Mesenchymal stem cell (in vitro differentiated cells and primary cell): ENCODE results near the gene CREM.

Source experiments
- DNase-seq: peaks from one replicate; pipeline ENCODE4 v3.0.0-alpha.2; 2013
- H2AFZ ChIP-seq: one replicate; pipeline ENCODE4 v1.6.1; 2013; ENCODE audit warnings: low read depth, mild to moderate bottlenecking, control low read depth, inconsistent platforms, low read length, moderate library complexity
- H2AK5ac ChIP-seq: 2 replicates; pipeline ENCODE4 v1.6.1; 2013; ENCODE audit warnings: low read length, moderate library complexity, mild to moderate bottlenecking, inconsistent platforms; ENCODE audit not compliant: severe bottlenecking
- H2BK120ac ChIP-seq: one replicate; pipeline ENCODE4 v1.6.1; 2013; ENCODE audit warnings: low read depth, mild to moderate bottlenecking, inconsistent platforms, low read length, moderate library complexity
- H2BK12ac ChIP-seq, 2 experiments: one replicate each; pipeline ENCODE4 v1.6.1; 2013; ENCODE audit warnings: inconsistent platforms in 2 of 2, low read length in 2 of 2, mild to moderate bottlenecking in 2 of 2, moderate library complexity in 2 of 2, control low read depth in 1 of 2
- H2BK15ac ChIP-seq: one replicate; pipeline ENCODE4 v1.6.1; 2013; ENCODE audit warnings: mild to moderate bottlenecking, low read depth, inconsistent platforms; ENCODE audit not compliant: poor library complexity, severe bottlenecking
- H2BK5ac ChIP-seq: 2 replicates; pipeline ENCODE4 v1.6.1; 2013; ENCODE audit warnings: low read depth, mild to moderate bottlenecking, low read length, control low read depth, inconsistent platforms; ENCODE audit not compliant: poor library complexity, severe bottlenecking
- H3K14ac ChIP-seq, 2 experiments: one replicate each; pipeline ENCODE4 v1.6.1; 2013; ENCODE audit warnings: inconsistent platforms in 2 of 2, low read length in 2 of 2, control low read depth in 1 of 2, mild to moderate bottlenecking in 1 of 2, moderate library complexity in 1 of 2
- H3K18ac ChIP-seq, 2 experiments: one replicate each; pipeline ENCODE4 v1.6.1; 2013; ENCODE audit warnings: inconsistent platforms in 2 of 2, low read length in 2 of 2, control low read depth in 1 of 2, low read depth in 1 of 2, mild to moderate bottlenecking in 1 of 2
- H3K23ac ChIP-seq, 2 experiments: one replicate each; pipeline ENCODE4 v1.6.1; 2013; ENCODE audit warnings: inconsistent platforms in 2 of 2, low read length in 2 of 2, mild to moderate bottlenecking in 2 of 2, moderate library complexity in 2 of 2, control low read depth in 1 of 2
- H3K27ac ChIP-seq: 2 replicates; pipeline ENCODE4 v1.5.1; 2013; ENCODE audit warnings: mild to moderate bottlenecking, moderate library complexity, low read length, control low read depth, inconsistent platforms; ENCODE audit not compliant: poor library complexity, severe bottlenecking
- H3K27me3 ChIP-seq, 2 experiments: 2 replicates each; pipeline versions ENCODE4 v1.6.1 to v1.7.0; 2013; ENCODE audit warnings: low read length in 2 of 2, mild to moderate bottlenecking in 2 of 2, moderate library complexity in 2 of 2, control low read depth in 1 of 2, inconsistent platforms in 1 of 2; ENCODE audit not compliant: control insufficient read depth in 1 of 2, insufficient read depth in 1 of 2
- H3K36me3 ChIP-seq, 2 experiments: 2 replicates each; pipeline versions ENCODE4 v1.6.1 to v1.7.0; 2013; ENCODE audit warnings: low read length in 2 of 2, control low read depth in 1 of 2, inconsistent platforms in 1 of 2, low read depth in 1 of 2, mild to moderate bottlenecking in 1 of 2; ENCODE audit not compliant: insufficient read depth in 2 of 2, control insufficient read depth in 1 of 2
- H3K4ac ChIP-seq, 2 experiments: one replicate each; pipeline ENCODE4 v1.6.1; 2013; ENCODE audit warnings: inconsistent platforms in 2 of 2, low read length in 2 of 2, mild to moderate bottlenecking in 2 of 2, moderate library complexity in 2 of 2, control low read depth in 1 of 2, low read depth in 1 of 2
- H3K4me1 ChIP-seq: 2 replicates; pipeline ENCODE4 v1.6.1; 2013; ENCODE audit warnings: low read depth, low read length, control low read depth; ENCODE audit not compliant: control insufficient read depth, insufficient read depth
- H3K4me2 ChIP-seq: 2 replicates; pipeline ENCODE4 v1.6.1; 2013; ENCODE audit warnings: low read length, mild to moderate bottlenecking, inconsistent platforms; ENCODE audit not compliant: poor library complexity, severe bottlenecking
- H3K4me3 ChIP-seq, 2 experiments: 2 replicates each; pipeline versions ENCODE4 v1.5.1 to v1.7.0; 2013; ENCODE audit warnings: low read length in 2 of 2, mild to moderate bottlenecking in 2 of 2, control low read depth in 1 of 2, low read depth in 1 of 2; ENCODE audit not compliant: insufficient read depth in 1 of 2
- H3K79me1 ChIP-seq: replicated peaks from 2 replicates; pipeline ENCODE4 v1.6.1; 2013; ENCODE audit warnings: mild to moderate bottlenecking, control low read depth, low read length, inconsistent platforms; ENCODE audit not compliant: poor library complexity, severe bottlenecking
- H3K9ac ChIP-seq: 2 replicates; pipeline ENCODE4 v1.7.0; 2013; ENCODE audit warnings: mild to moderate bottlenecking, low read length, moderate library complexity
- H3K9me3 ChIP-seq: 2 replicates; pipeline ENCODE4 v1.7.0; 2013; ENCODE audit warnings: mild to moderate bottlenecking, low read length; ENCODE audit not compliant: control insufficient read depth
- H4K8ac ChIP-seq: one replicate; pipeline ENCODE4 v1.6.1; 2013; ENCODE audit warnings: inconsistent platforms, mild to moderate bottlenecking, low read length, moderate library complexity
- H4K91ac ChIP-seq: one replicate; pipeline ENCODE4 v1.6.1; 2013; ENCODE audit warnings: mild to moderate bottlenecking, low read length, inconsistent platforms
- WGBS: methylation state at CpG from one replicate; pipeline ENCODE4 v1.1.7; 2013; ENCODE audit warnings: mixed read lengths; 5-methylcytosine and 5-hydroxymethylcytosine counted together

CREM gene

DNA sequence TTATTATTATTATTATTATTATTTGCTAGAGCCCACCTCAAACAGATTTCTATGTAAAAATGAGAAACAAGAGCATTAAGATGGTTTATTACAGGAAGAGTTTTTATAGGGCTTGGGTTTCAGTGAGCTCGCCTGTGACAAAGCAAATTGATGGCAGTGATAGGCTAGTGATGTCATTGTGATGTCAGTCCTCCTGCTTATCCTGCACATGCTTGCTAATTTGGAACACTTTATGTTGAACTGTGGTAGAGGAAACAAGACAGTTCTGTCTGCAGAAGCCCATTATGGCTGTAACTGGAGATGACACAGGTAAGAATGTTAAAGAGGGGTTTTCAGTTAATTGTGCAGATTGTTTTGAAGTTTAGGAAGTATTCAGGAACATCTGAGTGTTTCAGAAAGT lies 68.3 kb downstream of the CREM start:
- Histone ChIP-seq H3K4me1 (no peaks in the 10 kb centered on the region), H3K23ac (no peak overlapping the region), H3K79me1 (peaks cover 4% of the 10 kb centered on the region), H2BK15ac (no peak overlapping the region), H3K9ac (peak overlapping the region; percentile 96), H4K8ac (no peak overlapping the region), H3K27ac (peak overlapping the region; percentile 88), H2BK120ac (no peak overlapping the region), H4K91ac (no peak overlapping the region), H2BK12ac (peak overlapping the region in 1 of 2 experiments; percentile 77), H3K36me3 (no peaks in the 10 kb centered on the region), H3K4me2 (no peak overlapping the region), H3K4me3 (peak overlapping the region in 1 of 2 experiments; percentile 78), H2BK5ac (no peak overlapping the region), H3K14ac (no peak overlapping the region), H3K9me3 (no peaks in the 10 kb centered on the region), H2AFZ (no peak overlapping the region), H2AK5ac (no peak overlapping the region), H3K4ac (no peak overlapping the region), H3K18ac (no peak overlapping the region), H3K27me3 (no peaks in the 10 kb centered on the region)
- 61% methylated on average over 1 of the region's 1 CpG for WGBS
- DNase-seq, result peak; percentile 84

DNA sequence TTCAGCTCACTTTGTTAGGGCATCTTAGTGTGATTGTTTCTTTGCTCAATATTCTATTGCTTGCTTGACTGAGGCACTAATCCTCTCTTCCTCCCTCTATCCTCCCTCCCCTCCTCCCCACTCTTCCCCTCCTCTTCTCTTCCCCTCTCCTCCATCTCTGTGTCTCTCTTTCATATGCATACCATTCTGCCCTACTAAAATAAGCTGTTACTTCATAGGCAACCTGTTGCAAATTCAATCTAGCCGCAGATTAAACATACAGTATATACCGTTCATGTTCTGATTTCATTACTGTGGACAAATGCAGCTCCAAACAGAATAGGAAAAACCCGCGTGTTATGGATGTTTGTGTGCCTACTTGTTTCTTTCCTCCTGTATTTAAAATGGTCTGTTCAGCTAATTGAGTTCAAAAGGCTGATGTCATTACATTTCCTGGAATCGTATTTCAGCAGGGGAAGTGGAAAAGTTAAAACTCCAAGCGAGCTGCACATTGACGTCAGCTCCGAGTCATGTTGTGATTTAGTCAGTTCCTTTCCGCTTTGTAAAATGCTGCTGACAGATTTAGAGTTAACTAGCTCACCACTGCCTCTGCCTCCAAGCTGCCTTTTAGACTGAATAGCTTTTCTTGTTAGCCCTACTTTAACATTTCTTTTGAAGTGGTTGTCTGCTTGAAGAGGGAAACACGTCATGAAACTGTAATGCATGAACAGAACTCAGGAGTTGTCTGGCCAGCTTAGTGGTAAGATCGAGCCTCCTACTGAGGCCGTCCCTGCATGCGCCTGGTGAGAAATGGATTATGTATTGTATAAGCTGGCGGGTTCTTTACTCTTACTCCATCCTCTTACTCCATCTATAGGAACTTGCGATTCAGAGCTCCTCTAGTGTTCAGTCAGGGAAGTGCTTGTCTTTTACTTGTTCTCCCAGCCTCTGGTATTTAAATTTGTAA lies 69.0 kb downstream of the CREM start:
- Histone ChIP-seq H2AFZ (no peak overlapping the region), H4K91ac (no peak overlapping the region), H3K9ac (peak overlapping the region; percentile 96), H4K8ac (no peak overlapping the region), H2BK12ac (no peak overlapping the region), H3K27me3 (no peaks in the 10 kb centered on the region), H3K4me1 (no peaks in the 10 kb centered on the region), H3K36me3 (no peaks in the 10 kb centered on the region), H3K27ac (peak overlapping the region; percentile 88), H2BK15ac (peak overlapping the region; percentile 41), H2AK5ac (no peak overlapping the region), H3K18ac (peak overlapping the region; percentile 63 to 75), H3K4me3 (peak overlapping the region; percentile 9 to 78), H3K4me2 (peak overlapping the region; percentile 48), H2BK120ac (no peak overlapping the region), H3K23ac (no peak overlapping the region), H3K9me3 (no peaks in the 10 kb centered on the region), H3K4ac (peak overlapping the region; percentile 4 to 28), H3K14ac (peak overlapping the region in 1 of 2 experiments; percentile 26), H2BK5ac (peak overlapping the region; percentile 48), H3K79me1 (peaks cover 6% of the 10 kb centered on the region)
- peak; percentile 99 for DNase-seq
- WGBS, result 8% methylated on average over 8 of the region's 15 CpGs

DNA sequence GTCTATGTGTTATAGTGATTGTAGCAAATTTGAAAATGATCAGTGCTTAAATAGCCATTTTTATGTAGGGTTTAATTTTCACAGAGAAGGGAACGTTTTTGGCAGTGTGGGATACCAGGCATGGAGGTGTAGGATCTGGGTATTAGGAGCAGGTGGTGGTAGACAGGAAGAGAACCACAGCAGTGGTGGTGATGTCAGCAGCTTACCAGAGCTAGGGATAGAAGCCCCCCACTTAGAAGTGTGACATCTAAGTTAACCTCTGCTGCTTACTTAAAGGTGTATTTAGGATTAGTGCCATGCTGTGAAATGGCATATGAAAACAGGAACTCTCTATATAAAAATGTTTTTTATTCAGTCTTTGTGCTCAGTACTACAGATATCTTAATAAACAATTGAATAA lies 73.8 kb downstream of the CREM start:
- H2BK120ac ChIP-seq, result no peak overlapping the region
- H3K79me1 ChIP-seq, result peaks cover 13% of the 10 kb centered on the region
- no peaks in the 10 kb centered on the region for H3K36me3 ChIP-seq
- H3K9me3 ChIP-seq, result no peaks in the 10 kb centered on the region
- H2BK5ac ChIP-seq, result no peak overlapping the region
- no peak overlapping the region for H3K27ac ChIP-seq
- no peak overlapping the region for H2AFZ ChIP-seq
- no peak overlapping the region for H3K23ac ChIP-seq
- H3K27me3 ChIP-seq, result no peaks in the 10 kb centered on the region
- no peak overlapping the region for H3K18ac ChIP-seq
- H4K8ac ChIP-seq, result no peak overlapping the region
- H3K4me2 ChIP-seq, result no peak overlapping the region
- H2BK12ac ChIP-seq, result no peak overlapping the region
- H3K14ac ChIP-seq, result no peak overlapping the region
- no peaks in the 10 kb centered on the region for H3K4me1 ChIP-seq
- WGBS, result 62% methylated on average over 1 of the region's 1 CpG
- no peak overlapping the region for H2AK5ac ChIP-seq
- H3K9ac ChIP-seq, result no peak overlapping the region
- no peak overlapping the region for H2BK15ac ChIP-seq
- no peak for DNase-seq
- H3K4me3 ChIP-seq, result no peak overlapping the region
- no peak overlapping the region for H4K91ac ChIP-seq
- no peak overlapping the region for H3K4ac ChIP-seq

DNA sequence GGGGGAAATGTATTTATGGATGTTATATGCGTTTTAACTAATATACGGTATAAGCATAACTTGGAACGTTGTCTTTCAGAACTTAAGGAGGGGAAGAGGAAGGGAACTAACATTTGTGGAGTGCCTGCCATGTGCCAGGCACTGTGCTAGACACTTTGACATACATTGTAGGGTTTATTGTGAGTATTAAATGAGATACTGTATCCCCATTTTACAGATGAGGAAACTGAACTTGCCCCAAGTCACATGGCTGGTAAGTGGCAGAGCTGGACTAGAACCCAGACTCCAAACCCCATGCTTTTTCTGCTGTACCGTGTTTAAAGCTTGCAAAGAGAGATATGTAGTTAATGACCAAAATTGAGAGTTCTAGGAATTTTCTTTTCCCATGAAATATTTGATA lies 74.6 kb downstream of the CREM start:
- H3K79me1 ChIP-seq, result peaks cover 14% of the 10 kb centered on the region
- DNase-seq, result no peak
- no peak overlapping the region for H3K9ac ChIP-seq
- H3K18ac ChIP-seq, result no peak overlapping the region
- H4K91ac ChIP-seq, result no peak overlapping the region
- no peak overlapping the region for H2BK120ac ChIP-seq
- H3K23ac ChIP-seq, result no peak overlapping the region
- no peak overlapping the region for H3K27ac ChIP-seq
- no peaks in the 10 kb centered on the region for H3K27me3 ChIP-seq
- no peak overlapping the region for H3K4ac ChIP-seq
- 98% methylated on average over 3 of the region's 4 CpGs for WGBS
- no peaks in the 10 kb centered on the region for H3K9me3 ChIP-seq
- no peaks in the 10 kb centered on the region for H3K4me1 ChIP-seq
- H2BK5ac ChIP-seq, result no peak overlapping the region
- H4K8ac ChIP-seq, result no peak overlapping the region
- no peak overlapping the region for H2AFZ ChIP-seq
- H3K4me3 ChIP-seq, result no peak overlapping the region
- H3K14ac ChIP-seq, result no peak overlapping the region
- H2BK15ac ChIP-seq, result no peak overlapping the region
- H3K4me2 ChIP-seq, result no peak overlapping the region
- H2BK12ac ChIP-seq, result no peak overlapping the region
- no peaks in the 10 kb centered on the region for H3K36me3 ChIP-seq
- no peak overlapping the region for H2AK5ac ChIP-seq
